GM18519 (cell line): ENCODE measurements around the gene BCLAF1.

Experiments used
- ATAC-seq: cut with Tn5 transposase; IDR thresholded peaks from one replicate; pipeline ENCODE4 v1.9.1; 2021; ENCODE audit warnings: mild to moderate bottlenecking, moderate library complexity; ENCODE audit not compliant: unreplicated experiment, low FRiP score

BCLAF1 gene

GRCh38 chr6:136209496-136209895, 80.2 kb downstream of the BCLAF1 start:
- no peak for ATAC-seq

GRCh38 chr6:136208783-136209182, 80.9 kb downstream of the BCLAF1 start:
- no peak for ATAC-seq
